Measurements from ENCODE around the gene PIGU. TPM values are rescaled to one million over a fixed set of nuclear protein-coding genes. Genes with fewer than 3 reads are reported as not detected.

Gene PIGU
- total RNA-seq, 1 donor from 2014 or later, result 19.8 TPM

GRCh38 chr20:34560614-34561013, 116.3 kb downstream of the PIGU start:
- TF ChIP-seq CTCF (IDR thresholded peaks at IDR 0.05), result no peak
- Mint-ChIP-seq H3K36me3 (ENCODE audit: low read depth) (peaks cover 2% of the 10 kb centered on the region), H3K4me1 (ENCODE audit: low read depth) (peaks cover 14% of the 10 kb centered on the region), H3K9me3 (ENCODE audit: low read depth) (no peaks in the 10 kb centered on the region), H3K27ac (ENCODE audit: unreplicated experiment) (peak overlapping the region; percentile 28), H3K4me3 (ENCODE audit: unreplicated experiment) (no peak overlapping the region), H3K27me3 (ENCODE audit: low read depth) (no peaks in the 10 kb centered on the region)
- peak; percentile 82 for DNase-seq (ENCODE audit: low spot score)

GRCh38 chr20:34560141-34560523, 116.8 kb downstream of the PIGU start:
- H3K9me3 Mint-ChIP-seq (ENCODE audit: low read depth), result no peaks in the 10 kb centered on the region
- peaks cover 2% of the 10 kb centered on the region for H3K36me3 Mint-ChIP-seq (ENCODE audit: low read depth)
- H3K4me1 Mint-ChIP-seq (ENCODE audit: low read depth), result peaks cover 14% of the 10 kb centered on the region
- H3K27ac Mint-ChIP-seq (ENCODE audit: unreplicated experiment), result peak overlapping the region; percentile 12
- H3K4me3 Mint-ChIP-seq (ENCODE audit: unreplicated experiment), result peak overlapping the region; percentile 45
- no peaks in the 10 kb centered on the region for H3K27me3 Mint-ChIP-seq (ENCODE audit: low read depth)
- no peak for TF ChIP-seq CTCF (IDR thresholded peaks at IDR 0.05)
- no peak for DNase-seq (ENCODE audit: low spot score)

- peak overlapping the region; percentile 85 for H3K27ac Mint-ChIP-seq (ENCODE audit: unreplicated experiment)
- peaks cover 2% of the 10 kb centered on the region for H3K36me3 Mint-ChIP-seq (ENCODE audit: low read depth)
- H3K9me3 Mint-ChIP-seq (ENCODE audit: low read depth), result no peaks in the 10 kb centered on the region
These were observed 117.4 kb downstream of the PIGU start for GRCh38 chr20:34559311-34560140.

GRCh38 chr20:34558320-34559218, 118.3 kb downstream of the PIGU start, which contains the start of gene MAP1LC3A:
Gene MAP1LC3A, plus strand, starts transcription at chr20:34558718. Its CDS starts 151 bp downstream, at chr20:34558869.
- Mint-ChIP-seq H3K27me3 (ENCODE audit: low read depth) (no peaks in the 10 kb centered on the region), H3K9me3 (ENCODE audit: low read depth) (no peaks in the 10 kb centered on the region), H3K27ac (ENCODE audit: unreplicated experiment) (peak within 1 kb of the TSS; percentile 92), H3K4me1 (ENCODE audit: low read depth) (peaks cover 19% of the 10 kb centered on the region), H3K36me3 (ENCODE audit: low read depth) (peaks cover 2% of the 10 kb centered on the region), H3K4me3 (ENCODE audit: unreplicated experiment) (peak within 1 kb of the TSS; percentile 88)
- peak; percentile 27 for TF ChIP-seq CTCF (IDR thresholded peaks at IDR 0.05)
- peak; percentile 97 for DNase-seq (ENCODE audit: low spot score)

More at GRCh38 chr20:34559311-34560140, 117.4 kb downstream of the PIGU start:
- Mint-ChIP-seq H3K4me3 (ENCODE audit: unreplicated experiment) (peak overlapping the region; percentile 71), H3K4me1 (ENCODE audit: low read depth) (peaks cover 14% of the 10 kb centered on the region), H3K27me3 (ENCODE audit: low read depth) (no peaks in the 10 kb centered on the region)
- peak; percentile 32 for TF ChIP-seq CTCF (IDR thresholded peaks at IDR 0.05)
- peak; percentile 89 for DNase-seq (ENCODE audit: low spot score)

- H3K27ac Mint-ChIP-seq (ENCODE audit: unreplicated experiment), result peak overlapping the region; percentile 92
- no peaks in the 10 kb centered on the region for H3K27me3 Mint-ChIP-seq (ENCODE audit: low read depth)
- DNase-seq (ENCODE audit: low spot score), result peak; percentile 26
- no peaks in the 10 kb centered on the region for H3K9me3 Mint-ChIP-seq (ENCODE audit: low read depth)
- peak overlapping the region; percentile 88 for H3K4me3 Mint-ChIP-seq (ENCODE audit: unreplicated experiment)
- H3K4me1 Mint-ChIP-seq (ENCODE audit: low read depth), result peaks cover 19% of the 10 kb centered on the region
- TF ChIP-seq CTCF (IDR thresholded peaks at IDR 0.05), result no peak
- peaks cover 2% of the 10 kb centered on the region for H3K36me3 Mint-ChIP-seq (ENCODE audit: low read depth)
These were observed 119.0 kb downstream of the PIGU start for GRCh38 chr20:34557936-34558319.
